ENCODE data around the gene PRR5. TPM values are rescaled to one million over a fixed set of nuclear protein-coding genes. Genes with fewer than 3 reads are reported as not detected.

PRR5 gene
- total RNA-seq, 1 experiment from 2014 or later, result 11.8 TPM

DNA sequence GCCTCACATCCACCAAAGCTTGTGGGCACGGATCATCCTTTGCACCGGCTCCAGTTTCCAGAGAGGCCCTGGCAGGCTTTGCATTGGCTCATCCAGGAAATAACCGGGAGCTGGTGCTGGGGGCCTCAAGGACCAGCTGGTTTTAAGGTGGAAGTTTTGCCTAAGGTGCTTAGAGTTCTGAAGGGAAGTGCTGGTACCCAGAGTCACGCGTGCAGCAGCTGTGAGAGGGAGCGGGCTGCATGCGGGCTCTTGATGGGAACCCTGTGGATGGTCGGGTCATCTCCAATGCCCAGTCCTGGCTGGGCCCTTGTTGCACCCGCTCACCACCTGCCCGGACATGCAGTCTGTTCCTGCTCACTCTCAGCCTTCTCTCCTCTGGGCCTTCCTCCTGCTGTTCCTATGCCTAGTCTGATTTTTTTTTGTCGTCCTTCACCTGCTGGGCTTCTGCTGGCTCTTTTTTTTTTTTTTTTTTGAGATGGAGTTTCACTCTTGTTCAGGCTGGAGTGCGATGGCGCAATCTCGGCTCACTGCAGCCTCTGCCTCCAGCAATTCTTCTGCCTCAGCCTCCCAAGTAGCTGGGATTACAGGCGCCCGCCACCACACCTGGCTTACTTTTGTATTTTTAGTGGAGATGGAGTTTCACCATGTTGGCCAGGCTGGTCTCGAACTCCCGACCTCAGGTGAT is 24.0 kb upstream of the PRR5 start:
- Histone ChIP-seq H3K14ac (ENCODE audit: insufficient read depth, low read length) (no peak overlapping the region), H4K5ac (ENCODE audit: insufficient read length, low read depth, low read length) (no peak overlapping the region), H3K27me3 (ENCODE audit: insufficient read depth, low read length) (no peaks in the 10 kb centered on the region), H3T11ph (ENCODE audit: low read length) (no peak overlapping the region), H3K23ac (ENCODE audit: insufficient read length, low read depth, low read length) (no peak overlapping the region), H2BK120ac (ENCODE audit: low read depth, low read length, poor library complexity, severe bottlenecking) (no peak overlapping the region), H2BK15ac (ENCODE audit: low read depth, low read length) (no peak overlapping the region), H3K79me1 (ENCODE audit: insufficient read depth, low read depth, low read length, poor library complexity, severe bottlenecking) (no peaks in the 10 kb centered on the region), H3K4ac (ENCODE audit: low read depth, low read length) (no peak overlapping the region), H2BK20ac (ENCODE audit: low read depth, low read length, poor library complexity, severe bottlenecking) (no peak overlapping the region), H3K9me3 (ENCODE audit: control insufficient read depth, low read depth, low read length) (no peaks in the 10 kb centered on the region), H3K9ac (ENCODE audit: extremely low read depth, insufficient read length, low read length) (no peak overlapping the region), H2BK12ac (ENCODE audit: insufficient read length, low read depth, low read length) (no peak overlapping the region), H4K20me1 (ENCODE audit: control insufficient read depth, insufficient read depth, insufficient read length) (no peaks in the 10 kb centered on the region), H3K23me2 (ENCODE audit: insufficient read length, low read depth, low read length, poor library complexity, severe bottlenecking) (no peaks in the 10 kb centered on the region), H2BK5ac (ENCODE audit: insufficient read length, low read length) (no peak overlapping the region), H3K4me2 (ENCODE audit: insufficient read depth, insufficient read length, low read length) (no peak overlapping the region), H4K91ac (ENCODE audit: insufficient read length, low read depth, low read length) (no peak overlapping the region), H4K8ac (replicated peaks; ENCODE audit: insufficient read length, low read depth, low read length) (no peak overlapping the region), H3K18ac (ENCODE audit: insufficient read length, low read depth, low read length) (no peak overlapping the region), H2AFZ (ENCODE audit: low read length) (no peak overlapping the region), H3K4me1 (ENCODE audit: insufficient read depth, low read length) (no peaks in the 10 kb centered on the region), H3K27ac (ENCODE audit: insufficient read length, low read depth, low read length) (no peak overlapping the region), H3K79me2 (ENCODE audit: insufficient read depth, low read length) (no peaks in the 10 kb centered on the region), H3K56ac (ENCODE audit: insufficient read length, low read depth, low read length) (no peak overlapping the region), H2AK5ac (ENCODE audit: insufficient read length, low read length) (no peak overlapping the region)
- WGBS (ENCODE audit: extremely low coverage, insufficient read length, low lambda C conversion rate), result no CpG with 5 or more reads among the region's 18 CpGs
- no peak overlapping the region for H3K27ac Mint-ChIP-seq
- no peak for DNase-seq
- peaks cover 4 to 27% of the 10 kb centered on the region in 2 experiments; a peak in 2 of 4 replicates for H3K4me1 Mint-ChIP-seq
- no peak overlapping the region for H3K4me3 Mint-ChIP-seq
- H3K36me3 Mint-ChIP-seq (ENCODE audit: insufficient read depth in 1 of 3, low read depth in 3 of 3), result no peaks in the 10 kb centered on the region
- peaks cover 15% of the 10 kb centered on the region for H3K27me3 Mint-ChIP-seq (ENCODE audit: low read depth)
- no peak for TF ChIP-seq CTCF (conservative IDR thresholded peaks at IDR 0.05)
- no peaks in the 10 kb centered on the region for H3K9me3 Mint-ChIP-seq
